ENCODE results near the gene KCTD8. TPM values are rescaled to one million over a fixed set of nuclear protein-coding genes. Genes with fewer than 3 reads are reported as not detected.

Gene KCTD8
- total and polyA plus RNA-seq, 2 donors (not counting 1 experiment from before 2014, with no cell fraction given) = not detected

DNA sequence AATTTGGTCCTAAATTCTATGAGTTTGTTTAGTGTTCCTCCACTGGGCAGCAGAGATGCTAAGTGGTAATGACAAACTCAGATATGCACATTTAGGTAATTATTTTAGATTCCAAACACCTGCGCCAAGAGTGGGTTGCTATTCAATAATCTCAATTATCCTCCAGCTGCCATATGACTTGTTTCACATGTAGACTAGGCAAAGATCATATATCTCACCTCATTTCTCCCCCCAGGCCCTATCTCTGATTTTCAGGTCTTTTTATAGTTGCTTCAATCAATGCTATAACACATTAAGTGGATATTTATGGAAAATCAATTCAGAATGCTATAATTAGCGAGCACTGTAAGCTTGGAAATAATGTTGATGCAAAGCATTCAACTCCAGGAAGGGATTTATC is 217.6 kb downstream of the KCTD8 start:
- no peak overlapping the region for H3K27ac ChIP-seq (ENCODE audit: low read length in 2 of 2)
- ATAC-seq (ENCODE audit: low read depth) (no peak), DNase-seq (no peak)
- Mint-ChIP-seq H3K27ac (no peak overlapping the region), H3K4me1 (no peaks in the 10 kb centered on the region), H3K9me3 (ENCODE audit: insufficient read depth) (no peaks in the 10 kb centered on the region), H3K27me3 (no peaks in the 10 kb centered on the region), H3K4me3 (no peak overlapping the region)
- H3K27me3 ChIP-seq (replicated peaks in 1 of 4; ENCODE audit: control extremely low read depth in 1 of 4, control insufficient read depth in 3 of 4, insufficient read depth in 4 of 4, low read length in 3 of 4) = no peaks in the 10 kb centered on the region
- no peaks in the 10 kb centered on the region for H3K9me3 ChIP-seq (ENCODE audit: control extremely low read depth in 1 of 3, control insufficient read depth in 2 of 3, insufficient read depth in 1 of 3, low read length in 2 of 3)
- ChIA-PET CTCF (no interaction called here), POLR2A (no interaction called here)
- H3K4me3 ChIP-seq (ENCODE audit: control extremely low read depth in 1 of 5, extremely low read depth in 1 of 5, insufficient read depth in 1 of 5, low read depth in 2 of 5, low read length in 4 of 5) = no peak overlapping the region
- TF ChIP-seq, protein P1, sequence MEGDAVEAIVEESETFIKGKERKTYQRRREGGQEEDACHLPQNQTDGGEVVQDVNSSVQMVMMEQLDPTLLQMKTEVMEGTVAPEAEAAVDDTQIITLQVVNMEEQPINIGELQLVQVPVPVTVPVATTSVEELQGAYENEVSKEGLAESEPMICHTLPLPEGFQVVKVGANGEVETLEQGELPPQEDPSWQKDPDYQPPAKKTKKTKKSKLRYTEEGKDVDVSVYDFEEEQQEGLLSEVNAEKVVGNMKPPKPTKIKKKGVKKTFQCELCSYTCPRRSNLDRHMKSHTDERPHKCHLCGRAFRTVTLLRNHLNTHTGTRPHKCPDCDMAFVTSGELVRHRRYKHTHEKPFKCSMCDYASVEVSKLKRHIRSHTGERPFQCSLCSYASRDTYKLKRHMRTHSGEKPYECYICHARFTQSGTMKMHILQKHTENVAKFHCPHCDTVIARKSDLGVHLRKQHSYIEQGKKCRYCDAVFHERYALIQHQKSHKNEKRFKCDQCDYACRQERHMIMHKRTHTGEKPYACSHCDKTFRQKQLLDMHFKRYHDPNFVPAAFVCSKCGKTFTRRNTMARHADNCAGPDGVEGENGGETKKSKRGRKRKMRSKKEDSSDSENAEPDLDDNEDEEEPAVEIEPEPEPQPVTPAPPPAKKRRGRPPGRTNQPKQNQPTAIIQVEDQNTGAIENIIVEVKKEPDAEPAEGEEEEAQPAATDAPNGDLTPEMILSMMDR (IDR thresholded peaks at IDR 0.05) = no peak
- no peak for TF ChIP-seq EZH2 (IDR thresholded peaks at IDR 0.05; ENCODE audit: borderline replicate concordance, insufficient read depth, low read depth, low read length, poor library complexity, severe bottlenecking)
- H3K79me2 ChIP-seq (ENCODE audit: control insufficient read depth, insufficient read depth, low read length) = no peaks in the 10 kb centered on the region
- no peak overlapping the region for H3K9ac ChIP-seq (ENCODE audit: low read length)
- H3K36me3 ChIP-seq (replicated peaks in 1 of 2; ENCODE audit: control extremely low read depth in 1 of 2, control insufficient read depth in 1 of 2, extremely low read depth in 1 of 2, insufficient read depth in 2 of 2, low read length in 1 of 2) = no peaks in the 10 kb centered on the region
- no peak overlapping the region for H2AFZ ChIP-seq (ENCODE audit: insufficient read depth, low read depth, low read length, poor library complexity, severe bottlenecking)
- no CpG with 5 or more reads among the region's 2 CpGs for WGBS (ENCODE audit: insufficient coverage)
- H3K4me2 ChIP-seq (replicated peaks; ENCODE audit: low read depth, low read length, poor library complexity, severe bottlenecking) = no peak overlapping the region
- no peaks in the 10 kb centered on the region for H3K4me1 ChIP-seq (ENCODE audit: control insufficient read depth in 2 of 2, insufficient read depth in 2 of 2, low read length in 2 of 2)
- H4K20me1 ChIP-seq (ENCODE audit: control insufficient read depth, insufficient read depth, low read length, poor library complexity, severe bottlenecking) = no peaks in the 10 kb centered on the region
- intact Hi-C loops (cut with micrococcal nuclease) = no loop called here

DNA sequence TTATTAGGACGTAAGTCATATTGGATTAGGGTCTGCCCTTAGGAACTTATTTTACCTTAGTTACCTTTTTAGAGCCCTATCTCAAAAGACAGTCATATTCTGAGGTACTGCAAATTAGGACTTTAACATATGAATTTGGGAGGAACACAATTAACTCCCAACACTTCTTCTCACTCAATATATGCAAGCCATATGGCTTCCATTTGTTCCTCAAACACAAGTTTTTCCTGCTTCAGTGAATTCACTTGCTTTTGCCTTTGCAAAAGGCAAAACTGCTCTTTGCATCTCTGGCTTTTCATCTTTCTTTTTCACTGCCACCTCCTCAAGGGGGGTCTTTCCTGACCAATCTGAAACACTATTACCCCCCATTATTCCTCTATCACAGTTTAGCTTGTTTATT is 220.3 kb downstream of the KCTD8 start:
- POLR2A ChIA-PET = no interaction called here
- Mint-ChIP-seq H3K9me3 (ENCODE audit: insufficient read depth) (no peaks in the 10 kb centered on the region), H3K4me3 (no peak overlapping the region), H3K27ac (no peak overlapping the region), H3K27me3 (no peaks in the 10 kb centered on the region), H3K4me1 (no peaks in the 10 kb centered on the region)
- CTCF ChIA-PET = no interaction called here
- Histone ChIP-seq H4K20me1 (ENCODE audit: control insufficient read depth, insufficient read depth, low read length, poor library complexity, severe bottlenecking) (no peaks in the 10 kb centered on the region), H3K9me3 (ENCODE audit: control extremely low read depth in 1 of 3, control insufficient read depth in 2 of 3, insufficient read depth in 1 of 3, low read length in 2 of 3) (no peaks in the 10 kb centered on the region), H3K9ac (ENCODE audit: low read length) (no peak overlapping the region), H3K79me2 (ENCODE audit: control insufficient read depth, insufficient read depth, low read length) (no peaks in the 10 kb centered on the region), H3K27ac (ENCODE audit: low read length in 2 of 2) (no peak overlapping the region), H3K4me2 (replicated peaks; ENCODE audit: low read depth, low read length, poor library complexity, severe bottlenecking) (no peak overlapping the region), H3K36me3 (replicated peaks in 1 of 2; ENCODE audit: control extremely low read depth in 1 of 2, control insufficient read depth in 1 of 2, extremely low read depth in 1 of 2, insufficient read depth in 2 of 2, low read length in 1 of 2) (no peaks in the 10 kb centered on the region), H2AFZ (ENCODE audit: insufficient read depth, low read depth, low read length, poor library complexity, severe bottlenecking) (no peak overlapping the region), H3K27me3 (replicated peaks in 1 of 4; ENCODE audit: control extremely low read depth in 1 of 4, control insufficient read depth in 3 of 4, insufficient read depth in 4 of 4, low read length in 3 of 4) (no peaks in the 10 kb centered on the region), H3K4me1 (ENCODE audit: control insufficient read depth in 2 of 2, insufficient read depth in 2 of 2, low read length in 2 of 2) (no peaks in the 10 kb centered on the region), H3K4me3 (ENCODE audit: control extremely low read depth in 1 of 5, extremely low read depth in 1 of 5, insufficient read depth in 1 of 5, low read depth in 2 of 5, low read length in 4 of 5) (no peak overlapping the region)
- DNase-seq (no peak), ATAC-seq (ENCODE audit: low read depth) (no peak)
- WGBS (ENCODE audit: insufficient coverage) = no CpG with 5 or more reads among the region's 1 CpG
- intact Hi-C loops (cut with micrococcal nuclease) = no loop called here
- no peak for TF ChIP-seq EZH2 (IDR thresholded peaks at IDR 0.05; ENCODE audit: borderline replicate concordance, insufficient read depth, low read depth, low read length, poor library complexity, severe bottlenecking)
- TF ChIP-seq, protein P1 (IDR thresholded peaks at IDR 0.05) = no peak

All from B cell (primary cell).